Neural progenitor cell (in vitro differentiated cells): ENCODE measurements around the gene FRRS1L. TPM values are rescaled to one million over a fixed set of nuclear protein-coding genes. Genes with fewer than 3 reads are reported as not detected.

Source experiments
- DNase-seq: peaks from one replicate; pipeline ENCODE4 v3.0.0-alpha.2; 2016; ENCODE audit warnings: low spot score
- H2AFZ ChIP-seq: fragments of 200-600 bp; sonication (generic); replicated peaks from 2 replicates; pipeline ENCODE4 v1.6.1; 2016; ENCODE audit warnings: antibody characterized with exemption
- H3F3A ChIP-seq: fragments of 200-600 bp; sonication (generic); 2 replicates; pipeline ENCODE4 v1.6.1; 2016; ENCODE audit warnings: antibody characterized with exemption, low read depth
- H3K27ac ChIP-seq: fragments of 200-600 bp; sonication (generic); 2 replicates; pipeline ENCODE4 v1.5.1; 2016; ENCODE audit warnings: mild to moderate bottlenecking
- H3K27me3 ChIP-seq: fragments of 200-600 bp; sonication (generic); 2 replicates; pipeline ENCODE4 v1.6.1; 2016; ENCODE audit warnings: mild to moderate bottlenecking, moderate library complexity
- H3K36me3 ChIP-seq: fragments of 200-600 bp; sonication (generic); 2 replicates; pipeline ENCODE4 v1.5.1; 2016
- H3K4me1 ChIP-seq: fragments of 200-600 bp; sonication (generic); 2 replicates; pipeline ENCODE4 v1.6.1; 2016; ENCODE audit warnings: mixed run types
- H3K4me2 ChIP-seq: fragments of 200-600 bp; sonication (generic); 2 replicates; pipeline ENCODE4 v1.6.1; 2016
- H3K4me3 ChIP-seq: fragments of 200-600 bp; sonication (generic); 2 replicates; pipeline ENCODE4 v1.5.1; 2016
- H3K79me2 ChIP-seq: fragments of 200-600 bp; sonication (generic); 2 replicates; pipeline ENCODE4 v1.6.1; 2016; ENCODE audit warnings: low read depth
- H3K9ac ChIP-seq: fragments of 200-600 bp; sonication (generic); 2 replicates; pipeline ENCODE4 v1.6.1; 2016
- H3K9me3 ChIP-seq: fragments of 200-600 bp; sonication (generic); 2 replicates; pipeline ENCODE4 v1.5.1; 2016; ENCODE audit warnings: low read depth
- H4K20me1 ChIP-seq: fragments of 200-600 bp; sonication (generic); 2 replicates; pipeline ENCODE4 v1.6.1; 2016; ENCODE audit warnings: low read depth
- H3K27ac Mint-ChIP-seq: 3 replicates; pipeline ENCODE4 v1.8.0; 2021; ENCODE audit warnings: mixed read lengths
- H3K27me3 Mint-ChIP-seq: 2 replicates; pipeline ENCODE4 v1.8.0; 2022; ENCODE audit warnings: low read depth, mild to moderate bottlenecking, inconsistent platforms, moderate library complexity, mixed read lengths; ENCODE audit not compliant: insufficient read depth
- H3K36me3 Mint-ChIP-seq: 3 replicates; pipeline ENCODE4 v1.8.0; 2021; ENCODE audit warnings: mixed read lengths
- H3K4me1 Mint-ChIP-seq: 3 replicates; pipeline ENCODE4 v1.8.0; 2021; ENCODE audit warnings: mixed read lengths
- H3K4me3 Mint-ChIP-seq: 3 replicates; pipeline ENCODE4 v1.8.0; 2021; ENCODE audit warnings: mild to moderate bottlenecking, moderate library complexity, mixed read lengths
- H3K9me3 Mint-ChIP-seq: 3 replicates; pipeline ENCODE4 v1.8.0; 2020; ENCODE audit warnings: mixed read lengths
- EZH2 ChIP-seq: fragments of 200-600 bp; sonication (generic); IDR thresholded peaks from 2 replicates; pipeline ENCODE4 v1.6.1; 2017; ENCODE audit warnings: antibody characterized with exemption, mild to moderate bottlenecking, moderate library complexity
- EZH2phosphoT487 ChIP-seq: fragments of 200-600 bp; sonication (generic); IDR thresholded peaks from 2 replicates; pipeline ENCODE4 v1.6.1; 2017; ENCODE audit warnings: antibody characterized with exemption
- total RNA-seq: library from RNA; depleted of rRNA; stranded (reverse); fragments of >200 nt; gene quantifications from 2 replicates; pipeline ENCODE4 v1.2.3, GENCODE V29; 2015; ENCODE audit warnings: low replicate concordance
- TF ChIP-seq, protein P1 (sequence below): fragments of 200-600 bp; sonication (generic); IDR thresholded peaks from 2 replicates; pipeline ENCODE4 v1.5.1; 2017; ENCODE audit warnings: antibody characterized with exemption, mild to moderate bottlenecking

Gene FRRS1L
- total RNA-seq, 1 donor from 2014 or later, result 13.3 TPM

- Histone ChIP-seq H3K4me2 (no peak overlapping the region), H3K9ac (no peak overlapping the region), H3K4me1 (peaks cover 15% of the 10 kb centered on the region), H3F3A (peaks cover 3% of the 10 kb centered on the region), H3K4me3 (no peak overlapping the region), H3K79me2 (peaks cover 100% of the 10 kb centered on the region), H3K9me3 (no peaks in the 10 kb centered on the region), H4K20me1 (peaks cover 55% of the 10 kb centered on the region), H2AFZ (no peak overlapping the region), H3K27me3 (no peaks in the 10 kb centered on the region), H3K27ac (no peak overlapping the region), H3K36me3 (peaks cover 19% of the 10 kb centered on the region)
- Mint-ChIP-seq H3K4me1 (peaks cover 18% of the 10 kb centered on the region), H3K4me3 (no peak overlapping the region), H3K27ac (no peak overlapping the region), H3K27me3 (no peaks in the 10 kb centered on the region), H3K36me3 (peaks cover 34% of the 10 kb centered on the region), H3K9me3 (peaks cover 12% of the 10 kb centered on the region)
- DNase-seq, result no peak
- TF ChIP-seq EZH2 (no peak), EZH2phosphoT487 (no peak)
- TF ChIP-seq, protein P1, sequence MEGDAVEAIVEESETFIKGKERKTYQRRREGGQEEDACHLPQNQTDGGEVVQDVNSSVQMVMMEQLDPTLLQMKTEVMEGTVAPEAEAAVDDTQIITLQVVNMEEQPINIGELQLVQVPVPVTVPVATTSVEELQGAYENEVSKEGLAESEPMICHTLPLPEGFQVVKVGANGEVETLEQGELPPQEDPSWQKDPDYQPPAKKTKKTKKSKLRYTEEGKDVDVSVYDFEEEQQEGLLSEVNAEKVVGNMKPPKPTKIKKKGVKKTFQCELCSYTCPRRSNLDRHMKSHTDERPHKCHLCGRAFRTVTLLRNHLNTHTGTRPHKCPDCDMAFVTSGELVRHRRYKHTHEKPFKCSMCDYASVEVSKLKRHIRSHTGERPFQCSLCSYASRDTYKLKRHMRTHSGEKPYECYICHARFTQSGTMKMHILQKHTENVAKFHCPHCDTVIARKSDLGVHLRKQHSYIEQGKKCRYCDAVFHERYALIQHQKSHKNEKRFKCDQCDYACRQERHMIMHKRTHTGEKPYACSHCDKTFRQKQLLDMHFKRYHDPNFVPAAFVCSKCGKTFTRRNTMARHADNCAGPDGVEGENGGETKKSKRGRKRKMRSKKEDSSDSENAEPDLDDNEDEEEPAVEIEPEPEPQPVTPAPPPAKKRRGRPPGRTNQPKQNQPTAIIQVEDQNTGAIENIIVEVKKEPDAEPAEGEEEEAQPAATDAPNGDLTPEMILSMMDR, result no peak
Measured at GRCh38 chr9:109101202-109101595, 65.8 kb downstream of the FRRS1L start.

- peaks cover 58% of the 10 kb centered on the region for H4K20me1 ChIP-seq
- H3K9me3 ChIP-seq, result no peaks in the 10 kb centered on the region
- H3K27me3 ChIP-seq, result no peaks in the 10 kb centered on the region
- Mint-ChIP-seq H3K27me3 (peaks cover 2% of the 10 kb centered on the region), H3K27ac (no peak overlapping the region), H3K4me1 (peaks cover 18% of the 10 kb centered on the region), H3K4me3 (no peak overlapping the region), H3K9me3 (peaks cover 12% of the 10 kb centered on the region), H3K36me3 (peaks cover 38% of the 10 kb centered on the region)
- H3K79me2 ChIP-seq, result peaks cover 100% of the 10 kb centered on the region
- peaks cover 15% of the 10 kb centered on the region for H3K4me1 ChIP-seq
- H3K4me2 ChIP-seq, result no peak overlapping the region
- TF ChIP-seq EZH2, result no peak
- TF ChIP-seq, protein P1, result no peak
- no peak for TF ChIP-seq EZH2phosphoT487
- H3K9ac ChIP-seq, result no peak overlapping the region
- H3K36me3 ChIP-seq, result peaks cover 18% of the 10 kb centered on the region
- H3F3A ChIP-seq, result peaks cover 3% of the 10 kb centered on the region
- no peak overlapping the region for H3K4me3 ChIP-seq
- no peak overlapping the region for H2AFZ ChIP-seq
- no peak overlapping the region for H3K27ac ChIP-seq
- no peak for DNase-seq
Measured at GRCh38 chr9:109100543-109101201, 66.4 kb downstream of the FRRS1L start.

DNA sequence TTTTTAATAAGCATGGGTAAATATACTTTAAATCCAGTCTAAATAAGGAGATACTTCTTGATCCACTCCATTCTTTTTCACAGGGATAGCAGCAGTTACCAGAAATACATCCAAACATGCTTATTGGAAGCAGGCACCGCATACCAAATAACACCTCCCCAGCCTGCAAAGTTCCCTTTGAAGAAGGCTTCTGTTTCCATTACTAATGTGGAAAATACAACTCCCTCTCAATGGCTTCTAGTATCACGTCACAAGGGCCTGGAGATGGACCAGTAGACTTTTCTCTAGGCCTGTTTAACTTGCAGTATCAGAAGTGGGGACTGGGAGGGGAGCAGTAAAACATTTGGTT is 68.1 kb downstream of the FRRS1L start:
- H3K9me3 ChIP-seq, result no peaks in the 10 kb centered on the region
- H3K79me2 ChIP-seq, result peaks cover 100% of the 10 kb centered on the region
- no peaks in the 10 kb centered on the region for H3K27me3 ChIP-seq
- H3K9me3 Mint-ChIP-seq, result peaks cover 4% of the 10 kb centered on the region
- H3K27ac Mint-ChIP-seq, result no peak overlapping the region
- peak overlapping the region; percentile 3 for H3K27ac ChIP-seq
- peak overlapping the region; percentile 40 for H3K4me2 ChIP-seq
- H3K4me1 Mint-ChIP-seq, result peaks cover 18% of the 10 kb centered on the region
- TF ChIP-seq EZH2phosphoT487, result no peak
- TF ChIP-seq, protein P1, result no peak
- peaks cover 26% of the 10 kb centered on the region for H3K36me3 Mint-ChIP-seq
- no peak overlapping the region for H3K4me3 Mint-ChIP-seq
- H3K27me3 Mint-ChIP-seq, result peaks cover 2% of the 10 kb centered on the region
- peaks cover 15% of the 10 kb centered on the region for H3K4me1 ChIP-seq
- no peak overlapping the region for H2AFZ ChIP-seq
- peaks cover 1% of the 10 kb centered on the region for H3K36me3 ChIP-seq
- H4K20me1 ChIP-seq, result peaks cover 71% of the 10 kb centered on the region
- no peak overlapping the region for H3K9ac ChIP-seq
- DNase-seq, result no peak
- no peak overlapping the region for H3K4me3 ChIP-seq
- peaks cover 3% of the 10 kb centered on the region for H3F3A ChIP-seq
